ENCODE results near the gene RUNX2. TPM values are rescaled to one million over a fixed set of nuclear protein-coding genes. Genes with fewer than 3 reads are reported as not detected.
A peak's percentile ranks its signal among the peaks of the same experiment; 100 is the strongest.

RUNX2 gene
- total and polyA plus RNA-seq, 2 experiments from 2014 or later: 1.0 to 2.1 TPM

GRCh38 chr6:45387236-45387635 lies 59.1 kb downstream of the RUNX2 start:
- H4K20me1 ChIP-seq (ENCODE audit: insufficient read depth, poor library complexity, severe bottlenecking): no peaks in the 10 kb centered on the region
- H2AFZ ChIP-seq: no peak overlapping the region
- no peaks in the 10 kb centered on the region for H3K36me3 ChIP-seq (replicated peaks; ENCODE audit: insufficient read depth, low read depth)
- H3K4me2 ChIP-seq: no peak overlapping the region
- 92% methylated on average over 5 of the region's 5 CpGs for WGBS (ENCODE audit: low lambda C conversion rate, missing lambda C conversion rate)
- H3K4me3 ChIP-seq: no peak overlapping the region
- no peak for DNase-seq (ENCODE audit: low spot score)
- TF ChIP-seq CTCF (IDR thresholded peaks at IDR 0.05; ENCODE audit: poor library complexity) (no peak), EZH2 (IDR thresholded peaks at IDR 0.05; ENCODE audit: borderline replicate concordance) (no peak), EZH2phosphoT487 (IDR thresholded peaks at IDR 0.05; ENCODE audit: low read depth, severe bottlenecking, unreplicated experiment) (no peak)
- H3K9me3 ChIP-seq (ENCODE audit: low read depth): no peaks in the 10 kb centered on the region
- H3K27me3 ChIP-seq: no peaks in the 10 kb centered on the region
- H3K4me1 ChIP-seq (ENCODE audit: insufficient read depth): no peaks in the 10 kb centered on the region
- no peaks in the 10 kb centered on the region for H3K9me2 ChIP-seq (replicated peaks; ENCODE audit: insufficient read depth)
- H3K79me2 ChIP-seq: no peaks in the 10 kb centered on the region
- H3K27ac ChIP-seq: no peak overlapping the region

DNA sequence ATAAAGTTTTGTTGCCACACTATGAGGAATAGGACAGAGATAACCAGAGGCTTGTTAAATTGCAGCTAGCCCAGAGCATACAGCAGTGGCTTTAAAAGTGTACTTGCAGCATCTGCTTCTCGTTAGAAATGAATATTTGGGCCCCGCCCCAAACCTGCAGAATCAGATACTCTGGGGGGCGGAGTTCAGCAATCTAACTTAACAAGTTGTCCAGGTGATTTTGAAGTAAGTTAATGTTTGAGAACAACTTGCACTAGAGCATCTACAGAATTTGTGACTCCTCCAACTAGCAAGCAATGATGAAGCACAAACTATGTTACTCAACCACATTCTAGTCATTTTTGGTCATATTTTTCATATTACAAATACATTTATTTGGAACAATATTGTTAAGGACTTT lies 60.2 kb downstream of the RUNX2 start:
- Histone ChIP-seq H2AFZ (no peak overlapping the region), H3K27ac (no peak overlapping the region), H3K4me3 (no peak overlapping the region), H3K79me2 (no peaks in the 10 kb centered on the region), H3K36me3 (replicated peaks; ENCODE audit: insufficient read depth, low read depth) (no peaks in the 10 kb centered on the region), H4K20me1 (ENCODE audit: insufficient read depth, poor library complexity, severe bottlenecking) (no peaks in the 10 kb centered on the region), H3K27me3 (no peaks in the 10 kb centered on the region), H3K4me2 (no peak overlapping the region), H3K9me2 (replicated peaks; ENCODE audit: insufficient read depth) (no peaks in the 10 kb centered on the region), H3K9me3 (ENCODE audit: low read depth) (no peaks in the 10 kb centered on the region), H3K4me1 (ENCODE audit: insufficient read depth) (no peaks in the 10 kb centered on the region)
- WGBS (ENCODE audit: low lambda C conversion rate, missing lambda C conversion rate): 42% methylated on average over 3 of the region's 3 CpGs
- DNase-seq (ENCODE audit: low spot score): peak; percentile 41
- TF ChIP-seq EZH2 (IDR thresholded peaks at IDR 0.05; ENCODE audit: borderline replicate concordance): no peak

DNA sequence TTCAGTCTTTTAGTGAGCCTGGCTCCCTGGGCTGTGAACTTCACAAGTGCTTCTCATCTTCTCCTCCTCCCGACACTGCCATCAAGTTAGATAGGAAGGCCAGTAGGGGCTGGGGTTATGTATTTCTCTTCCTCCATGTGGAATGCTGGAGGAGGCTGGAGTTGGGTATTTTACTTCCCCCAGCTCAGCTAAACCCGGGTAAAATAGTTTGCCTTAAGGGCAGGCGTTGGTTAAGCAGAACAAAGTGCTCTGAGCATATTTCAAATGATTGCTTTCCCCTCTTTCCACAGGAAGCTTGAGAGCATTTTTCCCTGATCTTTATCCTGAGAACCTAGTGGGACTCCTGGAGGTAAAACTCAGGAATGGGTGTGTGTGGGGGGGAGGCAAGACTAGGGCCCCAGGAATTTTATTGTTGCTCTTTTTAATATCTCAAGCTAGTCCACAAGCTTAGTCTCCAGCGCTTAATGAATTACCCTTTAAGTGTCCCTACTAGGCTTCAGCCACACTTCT lies 66.5 kb downstream of the RUNX2 start:
- Histone ChIP-seq H3K79me2 (no peaks in the 10 kb centered on the region), H2AFZ (no peak overlapping the region), H3K27me3 (peaks cover 2% of the 10 kb centered on the region), H3K4me3 (no peak overlapping the region), H3K4me1 (ENCODE audit: insufficient read depth) (no peaks in the 10 kb centered on the region), H3K36me3 (replicated peaks; ENCODE audit: insufficient read depth, low read depth) (no peaks in the 10 kb centered on the region), H4K20me1 (ENCODE audit: insufficient read depth, poor library complexity, severe bottlenecking) (no peaks in the 10 kb centered on the region), H3K27ac (no peak overlapping the region), H3K9me3 (ENCODE audit: low read depth) (no peaks in the 10 kb centered on the region), H3K4me2 (no peak overlapping the region), H3K9me2 (replicated peaks; ENCODE audit: insufficient read depth) (no peaks in the 10 kb centered on the region)
- TF ChIP-seq CTCF (IDR thresholded peaks at IDR 0.05; ENCODE audit: poor library complexity): no peak
- no peak for TF ChIP-seq EZH2 (IDR thresholded peaks at IDR 0.05; ENCODE audit: borderline replicate concordance)
- 74% methylated on average over 4 of the region's 4 CpGs for WGBS (ENCODE audit: low lambda C conversion rate, missing lambda C conversion rate)
- DNase-seq (ENCODE audit: low spot score): no peak

- no peaks in the 10 kb centered on the region for H4K20me1 ChIP-seq (ENCODE audit: insufficient read depth, poor library complexity, severe bottlenecking)
- no peak overlapping the region for H3K4me2 ChIP-seq
- no peak overlapping the region for H2AFZ ChIP-seq
- no peaks in the 10 kb centered on the region for H3K79me2 ChIP-seq
- no peaks in the 10 kb centered on the region for H3K9me3 ChIP-seq (ENCODE audit: low read depth)
- DNase-seq (ENCODE audit: low spot score): no peak
- peaks cover 10% of the 10 kb centered on the region for H3K27me3 ChIP-seq
- H3K27ac ChIP-seq: no peak overlapping the region
- TF ChIP-seq EZH2 (IDR thresholded peaks at IDR 0.05; ENCODE audit: borderline replicate concordance) (no peak), CTCF (IDR thresholded peaks at IDR 0.05; ENCODE audit: poor library complexity) (no peak), EZH2phosphoT487 (IDR thresholded peaks at IDR 0.05; ENCODE audit: low read depth, severe bottlenecking, unreplicated experiment) (no peak)
- 47% methylated on average over 2 of the region's 2 CpGs for WGBS (ENCODE audit: low lambda C conversion rate, missing lambda C conversion rate)
- H3K4me1 ChIP-seq (ENCODE audit: insufficient read depth): no peaks in the 10 kb centered on the region
- H3K36me3 ChIP-seq (replicated peaks; ENCODE audit: insufficient read depth, low read depth): no peaks in the 10 kb centered on the region
- H3K9me2 ChIP-seq (replicated peaks; ENCODE audit: insufficient read depth): no peaks in the 10 kb centered on the region
- H3K4me3 ChIP-seq: no peak overlapping the region
Observed at GRCh38 chr6:45398075-45398813, 70.1 kb downstream of the RUNX2 start.

Measured in hepatocyte (in vitro differentiated cells).